Measurements from ENCODE around the gene ZNF765. TPM values are rescaled to one million over a fixed set of nuclear protein-coding genes. Genes with fewer than 3 reads are reported as not detected.
"Not testable (repeated sequence)": the region's sequence is repeated elsewhere in the genome, so short reads cannot be mapped to it uniquely, and the experiment has no call there.

ZNF765 gene
- total and polyA plus RNA-seq, 2 donors = 5.7 to 32.5 TPM

GRCh38 chr19:53389978-53390377, 5.0 kb upstream of the ZNF765 start:
- Histone ChIP-seq H3K36me3 (ENCODE audit: insufficient read depth) (no peaks in the 10 kb centered on the region), H3K27ac (ENCODE audit: low read depth) (no peak overlapping the region), H3K4me3 (ENCODE audit: low read depth, low read length) (no peak overlapping the region), H3K4me1 (ENCODE audit: insufficient read depth) (no peaks in the 10 kb centered on the region)
- DNase-seq (ENCODE audit: extremely low spot score) = no peak
- 32% methylated on average over 22 of the region's 22 CpGs for WGBS

- no peak for DNase-seq (ENCODE audit: extremely low spot score)
- Histone ChIP-seq H3K36me3 (ENCODE audit: insufficient read depth) (no peaks in the 10 kb centered on the region), H3K27ac (ENCODE audit: low read depth) (peak overlapping the region; percentile 55), H3K4me3 (ENCODE audit: low read depth, low read length) (peak overlapping the region; percentile 8), H3K4me1 (ENCODE audit: insufficient read depth) (no peaks in the 10 kb centered on the region)
- WGBS = 3% methylated on average over 18 of the region's 18 CpGs
Observed at GRCh38 chr19:53394522-53394973, 401 bp upstream of the ZNF765 start.

- not testable (repeated sequence) for H3K36me3 ChIP-seq (ENCODE audit: insufficient read depth); DNase-seq (ENCODE audit: extremely low spot score); H3K4me1 ChIP-seq (ENCODE audit: insufficient read depth); H3K27ac ChIP-seq (ENCODE audit: low read depth)
- WGBS = 10% methylated on average over 9 of the region's 9 CpGs
- peak overlapping the region; percentile 65 for H3K4me3 ChIP-seq (ENCODE audit: low read depth, low read length)
Observed at GRCh38 chr19:53395840-53396524, 1.0 kb downstream of the ZNF765 start.

GRCh38 chr19:53396525-53396868, 1.5 kb downstream of the ZNF765 start:
- WGBS = 9% methylated on average over 1 of the region's 1 CpG
- no peak overlapping the region for H3K27ac ChIP-seq (ENCODE audit: low read depth)
- H3K4me3 ChIP-seq (ENCODE audit: low read depth, low read length) = no peak overlapping the region
- no peaks in the 10 kb centered on the region for H3K36me3 ChIP-seq (ENCODE audit: insufficient read depth)
- no peak for DNase-seq (ENCODE audit: extremely low spot score)
- H3K4me1 ChIP-seq (ENCODE audit: insufficient read depth) = no peaks in the 10 kb centered on the region

GRCh38 chr19:53397918-53398317, 3.0 kb downstream of the ZNF765 start:
- H3K4me3 ChIP-seq (ENCODE audit: low read depth, low read length); H3K27ac ChIP-seq (ENCODE audit: low read depth); H3K36me3 ChIP-seq (ENCODE audit: insufficient read depth); H3K4me1 ChIP-seq (ENCODE audit: insufficient read depth); DNase-seq (ENCODE audit: extremely low spot score): not testable (repeated sequence)
- 90% methylated on average over 1 of the region's 1 CpG for WGBS

- WGBS = 89% methylated on average over 7 of the region's 7 CpGs
- no peak for DNase-seq (ENCODE audit: extremely low spot score)
- H3K27ac ChIP-seq (ENCODE audit: low read depth) = no peak overlapping the region
- no peaks in the 10 kb centered on the region for H3K4me1 ChIP-seq (ENCODE audit: insufficient read depth)
- peaks cover 6% of the 10 kb centered on the region for H3K36me3 ChIP-seq (ENCODE audit: insufficient read depth)
- H3K4me3 ChIP-seq (ENCODE audit: low read depth, low read length) = no peak overlapping the region
Observed at GRCh38 chr19:53409505-53410204, 14.7 kb downstream of the ZNF765 start.

- DNase-seq (ENCODE audit: extremely low spot score); H3K4me3 ChIP-seq (ENCODE audit: low read depth, low read length); H3K36me3 ChIP-seq (ENCODE audit: insufficient read depth); H3K4me1 ChIP-seq (ENCODE audit: insufficient read depth); H3K27ac ChIP-seq (ENCODE audit: low read depth): not testable (repeated sequence)
- 59% methylated on average over 11 of the region's 11 CpGs for WGBS
Observed at GRCh38 chr19:53420520-53421315, 25.8 kb downstream of the ZNF765 start.

- Histone ChIP-seq H3K4me3 (ENCODE audit: low read depth, low read length) (no peak overlapping the region), H3K27ac (ENCODE audit: low read depth) (no peak overlapping the region), H3K4me1 (ENCODE audit: insufficient read depth) (no peaks in the 10 kb centered on the region), H3K36me3 (ENCODE audit: insufficient read depth) (no peaks in the 10 kb centered on the region)
- WGBS = 78% methylated on average over 5 of the region's 5 CpGs
- no peak for DNase-seq (ENCODE audit: extremely low spot score)
Observed at GRCh38 chr19:53422551-53422950, 27.6 kb downstream of the ZNF765 start.

GRCh38 chr19:53423074-53423473, 28.1 kb downstream of the ZNF765 start:
- 13% methylated on average over 11 of the region's 13 CpGs for WGBS
- not testable (repeated sequence) for H3K27ac ChIP-seq (ENCODE audit: low read depth); DNase-seq (ENCODE audit: extremely low spot score); H3K36me3 ChIP-seq (ENCODE audit: insufficient read depth); H3K4me3 ChIP-seq (ENCODE audit: low read depth, low read length); H3K4me1 ChIP-seq (ENCODE audit: insufficient read depth)

- DNase-seq (ENCODE audit: extremely low spot score); H3K4me1 ChIP-seq (ENCODE audit: insufficient read depth); H3K36me3 ChIP-seq (ENCODE audit: insufficient read depth); H3K27ac ChIP-seq (ENCODE audit: low read depth); H3K4me3 ChIP-seq (ENCODE audit: low read depth, low read length): not testable (repeated sequence)
- 19% methylated on average over 8 of the region's 8 CpGs for WGBS
Observed at GRCh38 chr19:53423680-53424079, 28.7 kb downstream of the ZNF765 start.

- peak; percentile 32 for DNase-seq (ENCODE audit: extremely low spot score)
- no peak overlapping the region for H3K27ac ChIP-seq (ENCODE audit: low read depth)
- H3K4me1 ChIP-seq (ENCODE audit: insufficient read depth) = no peaks in the 10 kb centered on the region
- H3K4me3 ChIP-seq (ENCODE audit: low read depth, low read length) = no peak overlapping the region
- WGBS = 20% methylated on average over 9 of the region's 9 CpGs
- H3K36me3 ChIP-seq (ENCODE audit: insufficient read depth) = no peaks in the 10 kb centered on the region
Observed at GRCh38 chr19:53424968-53425597, 30.1 kb downstream of the ZNF765 start.

- under 1% methylated on average over 46 of the region's 46 CpGs for WGBS
- Histone ChIP-seq H3K36me3 (ENCODE audit: insufficient read depth) (no peaks in the 10 kb centered on the region), H3K4me1 (ENCODE audit: insufficient read depth) (no peaks in the 10 kb centered on the region), H3K27ac (ENCODE audit: low read depth) (peak within 1 kb of the TSS; percentile 27), H3K4me3 (ENCODE audit: low read depth, low read length) (peak within 1 kb of the TSS; percentile 69)
- DNase-seq (ENCODE audit: extremely low spot score) = peak; percentile 79
Observed at GRCh38 chr19:53431399-53432087, 36.6 kb downstream of the ZNF765 start, which contains the start of gene ZNF761. TSS of gene ZNF761 (plus strand) at chr19:53431984. CDS start at chr19:53447269, 15,285 bp downstream.
